HG02588 (cell line): ENCODE measurements around the gene ELP5.

Experiments used
- ATAC-seq: cut with Tn5 transposase; IDR thresholded peaks from one replicate; pipeline ENCODE4 v1.9.1; 2021; ENCODE audit warnings: mild to moderate bottlenecking, moderate library complexity; ENCODE audit not compliant: unreplicated experiment

ELP5 gene

GRCh38 chr17:7251661-7252175 is 297 bp upstream of the ELP5 start, which contains the start of gene CTDNEP1:
TSS of gene CTDNEP1 (minus strand) at chr17:7251734. CDS start at chr17:7251296, 438 bp downstream.
- ATAC-seq = peak; percentile 77

- no peak for ATAC-seq
These were observed 1.1 kb downstream of the ELP5 start for GRCh38 chr17:7253082-7253481.

- no peak for ATAC-seq
These were observed 2.5 kb downstream of the ELP5 start for GRCh38 chr17:7254511-7254910.

DNA sequence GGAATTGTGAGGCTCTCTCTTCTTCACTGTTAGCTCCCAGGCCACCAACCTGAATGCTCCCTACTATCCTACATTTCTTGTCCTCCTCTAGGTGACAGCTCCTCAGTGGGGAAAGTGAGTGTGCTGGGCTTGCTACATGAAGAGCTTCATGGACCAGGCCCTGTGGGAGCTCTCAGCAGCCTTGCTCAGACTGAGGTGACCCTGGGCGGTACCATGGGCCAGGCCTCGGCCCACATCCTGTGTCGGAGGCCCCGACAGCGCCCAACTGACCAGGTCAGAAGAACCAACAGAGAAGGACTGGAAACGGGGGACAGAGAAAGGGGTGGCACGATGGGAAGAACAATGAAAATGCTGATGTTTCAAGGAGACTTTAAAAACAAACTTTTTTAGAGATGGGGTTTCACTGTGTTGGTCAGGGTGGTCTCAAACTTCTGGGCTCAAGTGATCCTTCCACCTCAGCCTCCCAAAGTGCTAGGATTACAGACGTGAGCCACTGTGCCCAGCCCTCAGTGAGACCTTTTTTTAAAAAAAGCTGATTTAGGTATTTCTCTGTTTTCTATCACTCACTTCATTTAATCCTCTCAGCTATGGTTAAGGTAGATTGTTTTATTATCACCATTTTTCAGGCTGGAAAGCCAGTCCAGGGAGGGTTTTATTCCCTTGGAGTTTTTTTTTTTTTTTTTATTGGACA is 4.9 kb downstream of the ELP5 start:
- ATAC-seq = no peak

DNA sequence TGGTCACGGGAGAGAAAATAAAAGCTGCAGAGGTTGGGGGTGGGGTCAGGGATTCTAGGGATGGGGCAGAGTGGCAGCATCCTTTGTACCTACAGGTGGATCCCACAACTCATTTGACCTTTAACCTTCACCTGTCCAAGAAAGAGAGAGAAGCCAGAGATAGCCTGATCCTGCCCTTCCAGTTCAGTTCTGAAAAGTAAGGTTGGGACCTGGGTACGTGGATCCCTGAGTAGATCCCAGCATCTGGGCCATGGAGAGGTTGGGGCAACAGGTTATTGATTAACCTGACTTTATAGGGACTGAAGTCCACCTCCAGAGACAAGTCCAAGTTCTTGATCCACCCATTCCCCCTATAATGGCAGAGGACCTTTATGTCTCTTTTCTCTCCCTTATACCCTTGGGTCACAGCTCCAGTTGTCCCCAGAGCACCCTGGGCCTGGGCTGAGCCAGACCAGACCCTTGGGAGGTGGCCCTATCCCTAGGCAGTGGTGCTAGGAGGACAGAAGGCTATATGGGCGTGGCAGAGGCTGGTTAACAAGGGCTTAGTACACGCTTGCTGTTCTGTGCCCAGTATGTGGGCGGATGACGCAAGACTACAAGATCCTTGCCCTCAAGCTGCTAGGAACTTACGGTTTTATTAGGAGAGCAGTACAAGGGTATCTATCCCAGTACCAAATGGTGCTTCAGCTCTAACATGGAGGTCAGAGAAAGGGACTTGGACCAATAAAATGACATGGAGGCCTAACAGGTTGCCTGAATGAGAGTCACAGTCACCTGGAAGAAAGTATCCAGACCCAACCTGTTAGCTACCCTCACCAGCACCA is 6.9 kb downstream of the ELP5 start:
- ATAC-seq = no peak

DNA sequence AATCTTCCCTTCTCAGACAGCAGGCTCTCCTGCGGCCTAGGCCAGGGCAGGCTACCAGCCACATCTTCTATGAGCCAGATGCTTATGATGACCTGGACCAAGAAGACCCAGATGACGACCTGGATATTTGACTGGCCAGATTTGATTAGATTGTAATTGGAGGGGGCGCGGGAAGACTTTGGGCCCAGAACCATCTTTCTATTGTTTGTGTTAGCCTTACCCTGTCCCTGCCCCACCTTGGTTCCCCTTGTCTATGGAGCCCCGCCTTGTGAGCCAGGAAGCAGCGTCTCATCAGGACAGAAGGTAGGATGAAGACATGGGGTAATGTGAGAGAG is 7.5 kb downstream of the ELP5 start:
- no peak for ATAC-seq

- no peak for ATAC-seq
These were observed 8.1 kb downstream of the ELP5 start for GRCh38 chr17:7260151-7260550.

GRCh38 chr17:7260651-7261378 is 8.8 kb downstream of the ELP5 start:
- no peak for ATAC-seq

DNA sequence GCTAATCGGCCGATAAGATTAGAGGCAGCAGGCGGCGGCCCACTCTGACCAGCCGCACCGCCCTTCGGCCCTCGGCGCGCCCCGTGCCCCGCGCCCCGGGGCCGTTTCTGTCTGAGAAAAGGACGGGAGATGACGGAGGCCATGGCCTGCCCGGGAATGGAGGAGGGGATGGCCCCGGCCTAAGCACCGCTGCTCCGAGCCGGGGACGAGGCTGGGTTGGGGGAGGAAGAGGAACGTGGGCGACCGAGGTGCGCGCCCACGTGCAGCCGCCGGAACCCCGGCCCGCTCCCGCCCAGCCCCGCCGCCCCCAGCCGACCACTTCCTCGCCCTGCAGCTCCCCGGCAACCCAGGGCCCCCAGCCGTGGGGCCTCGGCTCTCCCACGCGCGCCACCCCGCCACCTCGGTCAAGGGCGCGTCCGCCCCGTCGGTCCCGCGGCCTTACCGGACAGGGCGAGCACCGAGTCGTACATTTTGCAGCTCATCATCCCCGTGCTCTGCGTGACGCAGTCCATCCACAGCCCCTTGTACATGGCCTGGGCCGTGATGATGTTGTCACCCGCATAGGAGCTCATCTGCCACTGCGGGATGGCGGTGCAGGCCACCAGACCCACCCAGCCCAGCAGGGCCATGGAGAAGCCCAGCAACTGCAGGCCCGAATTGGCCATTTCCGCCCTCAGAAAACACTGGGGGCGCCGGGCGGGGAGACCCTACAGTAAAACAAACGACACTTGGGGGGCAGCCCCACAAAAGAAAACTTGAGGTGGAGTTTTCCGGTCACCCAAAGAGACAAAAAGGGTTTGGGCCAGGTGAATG is 9.6 kb downstream of the ELP5 start:
- ATAC-seq = no peak

- ATAC-seq = no peak
These were observed 10.3 kb downstream of the ELP5 start, which contains the start of gene CLDN7 for GRCh38 chr17:7262192-7262934. TSS of gene CLDN7 (minus strand) at chr17:7262478. CDS start at chr17:7262043, 435 bp downstream.

DNA sequence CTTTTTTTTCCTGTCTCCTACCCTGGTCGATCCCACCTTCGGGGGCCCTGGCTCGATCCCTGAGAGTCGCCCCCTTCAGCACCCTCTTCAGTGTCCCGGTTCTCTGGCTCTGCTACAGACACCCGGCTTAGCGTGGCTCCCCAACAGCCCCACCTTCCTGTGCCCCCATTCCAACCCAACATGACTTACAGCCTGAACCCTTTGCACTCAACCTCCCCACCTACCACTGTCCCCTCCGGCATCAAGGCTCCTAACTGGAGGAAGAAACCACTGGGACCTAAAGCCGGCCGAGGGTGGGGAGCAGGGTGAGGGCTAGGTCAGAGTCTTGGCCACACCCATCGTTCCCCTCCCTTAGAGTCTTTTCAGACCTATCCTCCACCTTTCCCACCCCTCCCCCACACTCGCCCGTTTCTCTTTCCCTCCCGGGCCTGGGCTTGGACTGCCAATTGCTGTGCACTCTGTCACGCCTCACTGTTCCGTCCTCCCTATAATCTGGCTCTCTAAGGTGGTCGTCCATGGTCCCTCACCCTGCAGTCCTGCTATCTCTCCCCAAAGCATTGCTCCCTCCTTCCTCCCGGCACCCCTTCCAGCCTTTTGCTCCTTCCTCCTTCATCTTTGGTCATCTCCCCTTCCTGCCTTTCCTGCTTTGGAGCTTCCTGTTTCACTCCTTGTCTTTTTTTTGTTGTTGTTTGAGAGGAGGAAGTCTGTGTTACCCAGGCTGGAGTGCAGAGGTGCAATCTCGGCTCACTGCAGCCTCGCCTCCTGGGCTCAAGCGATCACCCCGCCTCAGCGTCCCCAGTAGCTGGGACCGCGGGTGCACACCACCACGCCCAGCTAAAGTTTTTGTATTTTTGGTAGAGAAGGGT is 11.2 kb downstream of the ELP5 start:
- no peak for ATAC-seq

GRCh38 chr17:7263801-7264078 is 11.7 kb downstream of the ELP5 start:
- ATAC-seq = no peak

GRCh38 chr17:7266784-7267183 is 14.8 kb downstream of the ELP5 start:
- ATAC-seq = no peak

DNA sequence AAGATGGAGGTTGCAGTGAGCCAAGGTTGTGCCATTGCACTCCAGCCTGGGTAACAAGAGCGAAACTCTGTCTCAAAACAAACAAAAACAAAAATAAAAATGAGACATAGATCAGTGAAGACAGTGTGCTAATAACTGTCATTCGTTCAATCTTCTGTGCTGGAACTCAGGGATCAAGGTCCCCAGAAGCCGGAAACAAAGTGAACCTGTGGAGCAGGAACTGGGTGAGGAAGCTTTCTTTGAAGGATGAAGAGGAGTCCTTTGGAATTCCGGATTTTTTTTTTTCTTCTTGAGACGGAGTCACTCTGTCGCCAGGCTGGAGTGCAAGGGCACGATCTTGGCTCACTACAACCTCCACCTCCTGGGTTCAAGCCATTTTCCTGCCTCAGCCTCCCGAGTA is 27.4 kb downstream of the ELP5 start:
- ATAC-seq = no peak

DNA sequence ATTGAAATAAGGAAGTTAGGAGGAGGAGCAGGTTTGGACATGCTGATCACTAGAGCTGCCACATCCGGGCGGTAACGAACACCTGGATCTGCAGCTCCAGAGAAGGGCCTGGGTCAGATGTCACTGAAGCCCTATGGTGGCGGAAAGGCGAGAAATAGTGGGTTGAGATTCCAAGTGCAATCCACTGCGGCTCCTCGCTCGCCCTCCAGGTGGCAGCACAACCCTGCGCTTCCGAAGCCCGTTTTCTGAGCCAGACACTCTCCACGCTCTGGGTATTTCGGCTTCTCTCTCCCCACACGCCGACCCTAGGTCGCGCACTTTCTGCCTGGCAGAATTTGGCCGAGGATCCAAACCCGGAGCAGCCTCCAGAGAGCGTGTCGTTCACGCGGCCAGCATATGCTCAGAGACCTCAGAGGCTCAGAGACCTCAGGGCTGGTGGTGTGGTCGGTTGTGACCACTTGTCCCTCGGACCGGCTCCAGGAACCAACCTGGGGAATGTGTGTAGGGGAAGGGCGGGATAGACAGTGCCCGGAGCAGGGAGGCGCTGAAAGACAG is 28.6 kb downstream of the ELP5 start:
- ATAC-seq = peak; percentile 49

- peak; percentile 60 for ATAC-seq
These were observed 29.3 kb downstream of the ELP5 start, which contains the start of gene SLC2A4 for GRCh38 chr17:7281074-7281952. TSS of gene SLC2A4 (plus strand) at chr17:7281718. CDS start at chr17:7281935, 217 bp downstream.

DNA sequence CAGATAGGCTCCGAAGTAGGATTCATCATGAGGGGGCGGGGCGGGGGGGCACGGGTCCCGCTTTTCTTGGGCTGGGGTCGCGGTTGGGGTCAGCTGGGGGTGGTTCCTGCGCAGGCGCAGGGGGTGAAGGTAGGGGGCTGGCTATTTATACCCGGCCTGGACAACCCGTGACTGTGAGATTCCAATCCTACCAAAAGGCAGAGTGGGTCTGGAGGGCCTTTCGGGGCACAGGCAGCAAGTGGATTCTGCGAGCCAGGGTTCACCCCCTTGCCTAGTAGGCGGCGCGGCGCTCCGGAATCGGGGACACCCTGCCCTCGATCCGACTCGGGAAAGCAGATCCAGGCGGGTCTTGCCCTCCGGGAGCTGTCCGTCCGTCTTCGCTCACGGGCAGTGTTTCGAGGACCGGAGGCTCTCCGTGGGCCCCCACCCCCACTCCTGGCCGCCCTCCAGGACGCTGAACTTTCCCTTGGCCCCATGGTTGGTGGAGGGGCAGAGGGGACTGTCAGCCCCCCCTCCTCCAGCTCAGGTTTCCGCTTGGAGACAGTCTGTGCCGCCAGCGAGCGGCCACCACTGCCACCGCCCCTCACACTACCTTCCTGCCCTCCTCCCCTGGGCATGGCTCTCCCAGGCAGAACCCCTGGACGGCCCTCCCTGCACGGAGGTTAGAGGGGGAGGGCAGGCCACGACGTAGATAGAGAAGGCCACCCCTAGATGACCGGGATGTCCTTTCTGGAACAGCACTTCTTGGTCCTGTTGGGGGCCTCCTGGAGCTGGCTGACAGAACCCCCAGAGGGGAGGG is 30.1 kb downstream of the ELP5 start:
- no peak for ATAC-seq
